A673 (cell line): ENCODE measurements around the gene ELOVL6. TPM values are rescaled to one million over a fixed set of nuclear protein-coding genes. Genes with fewer than 3 reads are reported as not detected.

Experiments used
- BruUV-seq: library from RNA; stranded (reverse); fragments of 400-500 nt; replicated peaks from 2 replicates; lab custom pipeline; 2021; lab: Mats Ljungman, UMichigan
- CTCF ChIA-PET: fragments of 300-600 bp; sonication (Branson Sonifier 250); formaldehyde crosslinking; loops from one replicate; lab custom pipeline; 2022; ENCODE audit warnings: antibody characterized with exemption; lab: Charles Lee
- POLR2A ChIA-PET: fragments of 300-600 bp; sonication (Branson Sonifier 250); formaldehyde crosslinking; loops from one replicate; lab custom pipeline; 2022; ENCODE audit warnings: antibody characterized with exemption; ENCODE audit not compliant: low non-redundant PET; lab: Charles Lee
- DNase-seq: peaks from one replicate; pipeline ENCODE4 v3.0.0-alpha.2; 2015; ENCODE audit warnings: low spot score
- H3K27ac ChIP-seq: fragments of 200-600 bp; sonication (generic); 2 replicates; pipeline ENCODE4 v1.5.1; 2016; ENCODE audit warnings: mixed run types, low read depth, mild to moderate bottlenecking, mixed read lengths, antibody characterized with exemption, low read length; ENCODE audit not compliant: poor library complexity, severe bottlenecking
- H3K27me3 ChIP-seq: fragments of 200-600 bp; sonication (generic); replicated peaks from 2 replicates; pipeline ENCODE4 v1.6.1; 2017; ENCODE audit warnings: mixed run types, low read depth, mild to moderate bottlenecking, mixed read lengths, antibody characterized with exemption, low read length; ENCODE audit not compliant: insufficient read depth, poor library complexity
- H3K36me3 ChIP-seq: fragments of 200-600 bp; sonication (generic); 2 replicates; pipeline ENCODE4 v1.6.1; 2016; ENCODE audit warnings: mixed run types, mild to moderate bottlenecking, mixed read lengths, antibody characterized with exemption, low read length; ENCODE audit not compliant: insufficient read depth, poor library complexity, severe bottlenecking
- H3K4me1 ChIP-seq: fragments of 200-600 bp; sonication (generic); 2 replicates; pipeline ENCODE4 v1.6.1; 2017; ENCODE audit warnings: mixed run types, mild to moderate bottlenecking, mixed read lengths, antibody characterized with exemption, low read length; ENCODE audit not compliant: insufficient read depth, poor library complexity, severe bottlenecking
- H3K4me3 ChIP-seq: fragments of 200-600 bp; sonication (generic); 2 replicates; pipeline ENCODE4 v1.5.1; 2016; ENCODE audit warnings: low read depth, mixed run types, mild to moderate bottlenecking, mixed read lengths, low read length; ENCODE audit not compliant: poor library complexity, severe bottlenecking
- H3K9me3 ChIP-seq: fragments of 200-600 bp; sonication (generic); 2 replicates; pipeline ENCODE4 v1.6.1; 2016; ENCODE audit warnings: mixed run types, low read depth, mild to moderate bottlenecking, mixed read lengths, antibody characterized with exemption, low read length; ENCODE audit not compliant: poor library complexity, severe bottlenecking
- EZH2 ChIP-seq: fragments of 200-600 bp; sonication (generic); IDR thresholded peaks from 2 replicates; pipeline ENCODE4 v1.6.1; 2017; ENCODE audit warnings: borderline replicate concordance, low read depth, mild to moderate bottlenecking, mixed read lengths, antibody characterized with exemption, low read length; ENCODE audit not compliant: poor library complexity, severe bottlenecking
- intact Hi-C: fragments of 100-400 bp; cut with micrococcal nuclease; formaldehyde crosslinking; loops from one replicate; pipeline ENCODE4 v1.10.0; 2022; ENCODE audit not compliant: unreplicated experiment
- total RNA-seq: library from RNA; stranded (reverse); gene quantifications from 2 replicates; pipeline ENCODE4 v1.2.3, GENCODE V29; 2021
- TF ChIP-seq, protein P1 (sequence below): fragments of 300-800, 200-600 bp; sonication (generic); conservative IDR thresholded peaks from 2 replicates; pipeline ENCODE4 v1.5.1; 2017; ENCODE audit warnings: low read depth, mild to moderate bottlenecking, antibody characterized with exemption, low read length, moderate library complexity, mixed read lengths

Gene ELOVL6
- total RNA-seq, 1 experiment from 2014 or later = 50.0 TPM

DNA sequence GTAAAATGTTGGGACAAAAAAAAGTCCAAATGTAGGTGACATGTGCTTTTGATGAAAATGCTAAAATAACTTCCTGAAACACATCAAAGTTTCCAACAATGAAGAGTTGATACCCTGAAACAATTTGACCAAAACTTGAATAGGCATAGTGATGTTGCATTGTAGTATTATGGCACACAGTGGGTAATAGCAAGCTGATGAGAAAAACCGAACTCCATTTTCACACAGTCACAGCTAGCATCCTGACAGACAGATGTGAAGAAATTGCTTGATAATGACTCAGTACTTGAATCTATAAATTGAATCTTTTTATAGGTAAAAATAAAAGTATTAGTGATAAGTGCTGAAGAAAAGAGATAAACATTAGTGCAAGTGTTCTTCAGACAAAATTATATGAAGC, 122.5 kb downstream of the ELOVL6 start:
- H3K36me3 ChIP-seq = no peaks in the 10 kb centered on the region
- H3K27me3 ChIP-seq = no peaks in the 10 kb centered on the region
- intact Hi-C loops = no loop called here
- BruUV-seq = no TSS peak
- peaks cover 33% of the 10 kb centered on the region for H3K4me1 ChIP-seq
- ChIA-PET POLR2A (no interaction called here), CTCF (no interaction called here)
- no peak overlapping the region for H3K4me3 ChIP-seq
- DNase-seq = no peak
- no peak for TF ChIP-seq EZH2
- TF ChIP-seq, protein P1, sequence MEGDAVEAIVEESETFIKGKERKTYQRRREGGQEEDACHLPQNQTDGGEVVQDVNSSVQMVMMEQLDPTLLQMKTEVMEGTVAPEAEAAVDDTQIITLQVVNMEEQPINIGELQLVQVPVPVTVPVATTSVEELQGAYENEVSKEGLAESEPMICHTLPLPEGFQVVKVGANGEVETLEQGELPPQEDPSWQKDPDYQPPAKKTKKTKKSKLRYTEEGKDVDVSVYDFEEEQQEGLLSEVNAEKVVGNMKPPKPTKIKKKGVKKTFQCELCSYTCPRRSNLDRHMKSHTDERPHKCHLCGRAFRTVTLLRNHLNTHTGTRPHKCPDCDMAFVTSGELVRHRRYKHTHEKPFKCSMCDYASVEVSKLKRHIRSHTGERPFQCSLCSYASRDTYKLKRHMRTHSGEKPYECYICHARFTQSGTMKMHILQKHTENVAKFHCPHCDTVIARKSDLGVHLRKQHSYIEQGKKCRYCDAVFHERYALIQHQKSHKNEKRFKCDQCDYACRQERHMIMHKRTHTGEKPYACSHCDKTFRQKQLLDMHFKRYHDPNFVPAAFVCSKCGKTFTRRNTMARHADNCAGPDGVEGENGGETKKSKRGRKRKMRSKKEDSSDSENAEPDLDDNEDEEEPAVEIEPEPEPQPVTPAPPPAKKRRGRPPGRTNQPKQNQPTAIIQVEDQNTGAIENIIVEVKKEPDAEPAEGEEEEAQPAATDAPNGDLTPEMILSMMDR = no peak
- no peaks in the 10 kb centered on the region for H3K9me3 ChIP-seq
- H3K27ac ChIP-seq = no peak overlapping the region

DNA sequence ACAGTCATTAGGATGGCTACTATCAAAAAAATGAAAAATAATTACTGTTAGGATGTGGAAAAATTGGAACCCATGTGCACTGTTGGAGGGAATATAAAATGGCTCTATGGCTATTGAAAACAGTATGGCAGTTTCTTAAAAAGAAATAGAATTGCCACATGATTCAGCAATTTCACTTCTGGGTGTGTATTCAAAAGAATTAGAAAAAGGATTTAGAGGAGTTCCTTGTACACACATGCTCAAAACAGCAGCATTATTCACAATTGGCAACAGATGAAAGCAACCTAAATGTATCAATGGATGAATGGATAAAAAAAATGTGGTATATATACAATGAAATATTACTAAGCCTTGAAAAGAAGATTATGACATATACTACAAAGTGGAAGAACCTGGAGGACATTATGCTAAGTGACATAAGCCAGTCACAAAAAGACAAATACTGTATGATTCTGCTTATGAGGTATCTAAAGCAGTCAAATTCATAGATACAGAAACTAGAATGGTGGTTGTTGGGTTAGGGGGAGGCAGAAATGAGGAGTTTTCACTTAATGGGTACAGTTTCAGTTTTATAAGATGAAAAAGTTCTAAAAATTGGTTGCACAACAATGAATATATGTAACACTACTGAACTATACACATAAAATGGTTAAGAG, 123.2 kb downstream of the ELOVL6 start:
- TF ChIP-seq EZH2 = no peak
- TF ChIP-seq, protein P1 = no peak
- ChIA-PET CTCF (no interaction called here), POLR2A (no interaction called here)
- Histone ChIP-seq H3K27ac (no peak overlapping the region), H3K4me1 (peaks cover 34% of the 10 kb centered on the region), H3K4me3 (no peak overlapping the region), H3K36me3 (no peaks in the 10 kb centered on the region), H3K27me3 (no peaks in the 10 kb centered on the region), H3K9me3 (no peaks in the 10 kb centered on the region)
- no TSS peak for BruUV-seq
- no peak for DNase-seq
- intact Hi-C loops = no loop called here

DNA sequence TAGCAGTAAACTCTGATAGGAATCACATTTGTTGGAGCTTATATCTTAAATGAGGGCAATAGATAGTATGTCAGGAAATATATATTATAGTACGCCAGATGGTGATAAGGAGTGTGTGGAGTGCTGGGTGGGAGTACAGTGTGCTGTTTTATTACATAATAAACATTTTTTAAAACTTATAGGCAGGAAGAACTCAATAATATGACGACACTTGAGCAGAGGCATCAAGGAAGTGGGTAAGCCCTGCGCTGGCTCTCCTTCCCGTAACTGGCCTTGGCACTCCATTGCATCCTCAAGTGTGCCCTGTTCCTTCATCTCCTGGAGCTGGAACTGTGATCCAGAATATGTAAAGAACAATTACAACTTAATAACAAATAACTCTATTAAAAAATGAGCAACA, 123.8 kb downstream of the ELOVL6 start:
- intact Hi-C loops = no loop called here
- Histone ChIP-seq H3K4me1 (peaks cover 34% of the 10 kb centered on the region), H3K9me3 (no peaks in the 10 kb centered on the region), H3K36me3 (no peaks in the 10 kb centered on the region), H3K27ac (no peak overlapping the region), H3K4me3 (no peak overlapping the region), H3K27me3 (no peaks in the 10 kb centered on the region)
- DNase-seq = no peak
- CTCF ChIA-PET = no interaction called here
- POLR2A ChIA-PET = no interaction called here
- TF ChIP-seq EZH2 = no peak
- TF ChIP-seq, protein P1 = no peak
- no TSS peak for BruUV-seq
